Measurements from ENCODE around the gene CCL24.

Gene CCL24

GRCh38 chr7:75806560-75807307 is 6.9 kb downstream of the CCL24 start:
- Histone ChIP-seq H3K4me1 (no peaks in the 10 kb centered on the region), H3K27me3 (no peaks in the 10 kb centered on the region), H3K4me3 (ENCODE audit: low read depth, low read length) (no peak overlapping the region), H3K36me3 (no peaks in the 10 kb centered on the region), H3K9me3 (peaks cover 4% of the 10 kb centered on the region)
- TF ChIP-seq CTCF (IDR thresholded peaks at IDR 0.05; ENCODE audit: low read depth, low read length), result no peak
- no peak for DNase-seq

- no peaks in the 10 kb centered on the region for H3K4me1 ChIP-seq
- H3K27me3 ChIP-seq, result no peaks in the 10 kb centered on the region
- no peak for DNase-seq
- H3K4me3 ChIP-seq (ENCODE audit: low read depth, low read length), result no peak overlapping the region
- peaks cover 4% of the 10 kb centered on the region for H3K9me3 ChIP-seq
- no peak for TF ChIP-seq CTCF (IDR thresholded peaks at IDR 0.05; ENCODE audit: low read depth, low read length)
- H3K36me3 ChIP-seq, result no peaks in the 10 kb centered on the region
Observed at GRCh38 chr7:75804705-75805104, 8.9 kb downstream of the CCL24 start.

GRCh38 chr7:75804004-75804403 is 9.6 kb downstream of the CCL24 start:
- no peak overlapping the region for H3K4me3 ChIP-seq (ENCODE audit: low read depth, low read length)
- H3K4me1 ChIP-seq, result no peaks in the 10 kb centered on the region
- no peaks in the 10 kb centered on the region for H3K27me3 ChIP-seq
- no peak for TF ChIP-seq CTCF (IDR thresholded peaks at IDR 0.05; ENCODE audit: low read depth, low read length)
- no peaks in the 10 kb centered on the region for H3K36me3 ChIP-seq
- no peak for DNase-seq
- peaks cover 4% of the 10 kb centered on the region for H3K9me3 ChIP-seq

GRCh38 chr7:75802552-75802821 is 11.1 kb downstream of the CCL24 start:
- no peak for DNase-seq
- Histone ChIP-seq H3K9me3 (peaks cover 4% of the 10 kb centered on the region), H3K4me3 (ENCODE audit: low read depth, low read length) (no peak overlapping the region), H3K36me3 (no peaks in the 10 kb centered on the region), H3K27me3 (no peaks in the 10 kb centered on the region), H3K4me1 (no peaks in the 10 kb centered on the region)
- TF ChIP-seq CTCF (IDR thresholded peaks at IDR 0.05; ENCODE audit: low read depth, low read length), result no peak

GRCh38 chr7:75798770-75799169 is 14.8 kb downstream of the CCL24 start:
- DNase-seq, result no peak
- Histone ChIP-seq H3K4me1 (no peaks in the 10 kb centered on the region), H3K36me3 (no peaks in the 10 kb centered on the region), H3K9me3 (no peaks in the 10 kb centered on the region), H3K27me3 (peaks cover 7% of the 10 kb centered on the region), H3K4me3 (ENCODE audit: low read depth, low read length) (no peak overlapping the region)
- TF ChIP-seq CTCF (IDR thresholded peaks at IDR 0.05; ENCODE audit: low read depth, low read length), result no peak

GRCh38 chr7:75796420-75796819 is 17.2 kb downstream of the CCL24 start:
- TF ChIP-seq CTCF (IDR thresholded peaks at IDR 0.05; ENCODE audit: low read depth, low read length), result no peak
- no peak overlapping the region for H3K4me3 ChIP-seq (ENCODE audit: low read depth, low read length)

More at GRCh38 chr7:75796420-75796819, 17.2 kb downstream of the CCL24 start:
- Histone ChIP-seq H3K4me1 (no peaks in the 10 kb centered on the region), H3K27me3 (peaks cover 7% of the 10 kb centered on the region), H3K36me3 (no peaks in the 10 kb centered on the region), H3K9me3 (no peaks in the 10 kb centered on the region)
- DNase-seq, result no peak

All from BE2C (cell line).